ENCODE measurements around the gene TGM6.

TGM6 gene

DNA sequence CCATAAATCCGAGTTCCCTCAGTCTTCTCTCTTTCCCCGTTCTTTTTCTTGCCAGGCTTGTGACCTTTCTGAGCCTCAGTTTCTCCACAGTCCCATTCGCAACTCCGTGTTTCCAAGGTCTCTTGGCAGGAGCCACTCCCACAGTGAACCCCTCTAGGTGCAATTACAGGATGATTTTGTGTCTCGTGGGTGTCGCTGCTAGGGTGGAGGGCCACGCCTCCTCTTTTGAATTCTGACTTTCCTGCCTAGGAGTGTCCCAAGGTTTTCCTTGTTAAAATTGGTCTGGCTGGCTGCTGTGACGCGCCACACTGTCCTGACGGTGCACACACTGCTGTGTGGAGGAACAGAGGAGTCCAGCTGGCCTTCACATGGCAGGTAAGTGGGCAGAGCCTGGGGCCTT, at the start of gene TGM6:
TSS of gene TGM6 (plus strand) at position 301 of the 400 bp plus-strand sequence. CDS start at position 369, 68 bp downstream.
- in situ Hi-C loops (cut with HindIII; ENCODE audit: low sequenced_read_pairs): no loop called here

DNA sequence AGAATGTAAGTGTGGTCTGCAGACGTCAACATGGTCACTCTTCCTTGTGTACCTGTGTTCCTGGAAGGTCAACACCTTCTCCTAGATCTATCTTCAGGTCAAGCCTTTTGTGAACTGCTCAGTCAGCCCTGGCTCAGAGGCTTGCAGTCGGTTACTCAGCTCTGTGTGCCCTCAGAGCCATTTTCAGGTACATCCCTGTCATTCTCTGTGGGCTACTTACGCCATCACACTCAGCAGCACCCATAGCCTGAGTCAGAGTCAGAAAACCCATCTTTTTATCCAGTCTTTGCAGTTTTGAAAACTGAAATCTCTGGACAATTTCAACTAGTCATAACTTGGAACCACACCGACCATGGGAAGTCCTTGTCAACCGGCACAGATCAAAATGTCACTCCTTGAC, 49.6 kb upstream of the TGM6 start:
- in situ Hi-C loops (cut with HindIII; ENCODE audit: low sequenced_read_pairs): loop anchor here (10.0 kb wide), 1 partner anchor 356 kb away; no protein-coding TSS in a partner anchor

DNA sequence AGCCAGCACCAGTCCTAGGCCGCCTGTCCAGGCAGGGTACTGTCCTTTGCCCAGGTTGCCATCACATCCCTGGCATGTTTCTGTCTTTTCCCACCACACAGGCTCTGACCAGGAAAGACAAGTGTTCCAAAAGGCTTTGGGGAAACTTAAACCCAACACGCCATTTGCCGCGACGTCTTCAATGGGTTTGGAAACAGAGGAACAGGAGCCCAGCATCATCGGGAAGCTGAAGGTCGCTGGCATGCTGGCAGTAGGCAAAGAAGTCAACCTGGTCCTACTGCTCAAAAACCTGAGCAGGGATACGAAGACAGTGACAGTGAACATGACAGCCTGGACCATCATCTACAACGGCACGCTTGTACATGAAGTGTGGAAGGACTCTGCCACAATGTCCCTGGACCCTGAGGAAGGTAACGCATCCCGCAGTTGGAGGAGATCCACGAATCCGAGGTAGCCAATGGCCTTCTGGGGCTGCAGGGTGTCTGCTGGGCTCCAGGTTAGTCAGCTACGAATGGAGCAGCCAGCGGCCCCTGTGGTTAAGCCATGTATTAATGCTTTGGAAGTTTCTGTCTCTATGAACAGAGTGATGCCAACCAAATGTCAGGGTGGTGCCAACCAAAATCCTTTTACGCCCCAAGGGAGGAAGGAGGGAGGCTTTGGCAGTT, 48.7 kb upstream of the TGM6 start:
- in situ Hi-C loops (cut with HindIII; ENCODE audit: low sequenced_read_pairs): loop anchor here (10.0 kb wide), 1 partner anchor 357 kb away; no protein-coding TSS in a partner anchor

DNA sequence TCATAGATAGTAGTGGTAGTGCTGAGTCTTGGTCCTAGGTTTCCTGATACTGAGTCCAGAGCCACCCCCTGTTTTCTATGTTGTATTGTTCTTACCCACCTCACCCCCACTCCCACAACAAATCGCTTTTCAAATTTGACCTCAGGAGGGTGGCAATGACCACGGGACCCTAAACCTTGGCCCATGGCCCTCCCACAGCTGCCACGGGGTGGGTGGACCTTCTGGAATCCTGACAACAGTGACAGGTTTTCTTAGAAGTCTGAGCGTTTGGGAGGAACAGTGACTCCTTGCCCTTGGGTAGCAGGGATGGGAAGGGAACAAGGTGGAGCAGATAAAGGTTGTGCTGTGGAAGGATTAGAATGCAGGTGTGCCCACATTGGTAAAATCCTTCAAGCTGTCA, 48.0 kb upstream of the TGM6 start:
- in situ Hi-C loops (cut with HindIII; ENCODE audit: low sequenced_read_pairs): loop anchor here (10.0 kb wide), 1 partner anchor 358 kb away; no protein-coding TSS in a partner anchor

DNA sequence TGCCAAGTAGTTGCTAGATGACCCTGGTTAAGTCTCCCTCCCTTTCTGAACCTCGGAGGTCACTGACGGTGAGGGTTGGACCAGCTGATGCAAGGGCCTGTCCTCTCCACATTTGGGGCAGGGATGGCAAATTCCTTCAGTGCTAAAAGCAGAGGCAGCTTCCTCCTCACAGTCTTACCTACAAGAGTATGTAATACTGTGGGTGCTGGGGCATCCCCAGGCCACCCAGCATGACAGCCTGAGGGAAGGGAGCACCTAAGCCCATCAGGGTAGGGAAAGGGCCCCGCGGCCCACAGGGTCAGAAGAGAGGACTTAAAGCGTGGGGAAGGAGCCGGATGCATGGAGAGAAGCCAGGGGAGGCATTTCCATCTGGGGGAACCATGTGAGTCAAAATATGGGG, 46.9 kb upstream of the TGM6 start:
- in situ Hi-C loops (cut with HindIII; ENCODE audit: low sequenced_read_pairs): loop anchor here (10.0 kb wide), 1 partner anchor 359 kb away; no protein-coding TSS in a partner anchor

DNA sequence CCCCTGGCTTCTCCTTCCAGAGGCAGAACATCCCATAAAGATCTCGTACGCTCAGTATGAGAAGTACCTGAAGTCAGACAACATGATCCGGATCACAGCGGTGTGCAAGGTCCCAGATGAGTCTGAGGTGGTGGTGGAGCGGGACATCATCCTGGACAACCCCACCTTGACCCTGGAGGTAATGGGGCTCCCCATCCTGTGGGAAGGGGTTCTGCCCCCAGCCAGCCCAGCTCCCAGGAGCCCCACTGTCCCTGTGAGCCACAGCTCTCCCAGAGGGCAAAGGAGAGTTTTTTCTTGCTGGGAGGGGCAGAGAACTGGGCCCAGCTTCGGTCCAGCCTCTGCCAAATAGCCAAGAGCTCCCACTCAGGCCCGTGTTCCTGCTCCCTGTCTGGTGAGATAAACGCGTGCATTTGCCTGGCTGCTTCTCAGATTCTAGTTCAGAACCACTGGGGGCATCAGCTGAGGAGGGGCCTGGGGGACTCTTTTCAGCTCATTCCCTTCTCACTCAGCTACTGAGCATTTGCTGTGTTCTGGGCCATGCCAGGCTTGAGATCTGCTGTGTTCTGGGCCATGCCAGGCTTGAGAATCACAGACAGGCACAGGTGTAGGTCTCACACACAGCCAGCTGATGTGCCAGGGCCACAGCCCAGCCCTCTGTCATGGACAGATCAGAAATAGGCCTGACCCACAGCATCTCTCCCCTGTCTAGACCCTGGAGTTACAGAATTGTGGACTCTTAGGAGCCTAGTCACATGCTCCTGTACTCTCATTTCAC, 45.4 kb upstream of the TGM6 start:
- in situ Hi-C loops (cut with HindIII; ENCODE audit: low sequenced_read_pairs): loop anchor here (10.0 kb wide), 1 partner anchor 360 kb away; no protein-coding TSS in a partner anchor

DNA sequence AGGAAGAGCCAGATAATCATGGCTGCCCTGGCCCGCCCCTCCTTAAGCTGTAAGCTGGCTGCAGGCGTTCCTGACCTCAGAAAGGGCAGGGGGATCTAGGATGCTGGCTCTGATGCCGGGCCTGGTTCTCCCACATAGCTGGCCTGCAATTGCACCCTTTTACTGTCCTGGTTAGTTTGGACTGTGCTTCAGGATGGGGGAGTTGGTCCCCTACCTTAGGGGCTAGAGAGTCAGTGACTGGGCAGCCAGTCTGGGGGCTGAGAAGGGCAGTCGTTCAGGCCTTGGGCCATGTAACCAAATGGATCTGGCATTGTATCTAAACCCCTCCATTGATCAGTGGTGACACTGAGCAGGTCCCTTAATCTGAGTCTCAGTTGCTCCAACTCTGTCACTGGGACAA, 44.2 kb upstream of the TGM6 start:
- in situ Hi-C loops (cut with HindIII; ENCODE audit: low sequenced_read_pairs): loop anchor here (10.0 kb wide), 1 partner anchor 362 kb away; no protein-coding TSS in a partner anchor

DNA sequence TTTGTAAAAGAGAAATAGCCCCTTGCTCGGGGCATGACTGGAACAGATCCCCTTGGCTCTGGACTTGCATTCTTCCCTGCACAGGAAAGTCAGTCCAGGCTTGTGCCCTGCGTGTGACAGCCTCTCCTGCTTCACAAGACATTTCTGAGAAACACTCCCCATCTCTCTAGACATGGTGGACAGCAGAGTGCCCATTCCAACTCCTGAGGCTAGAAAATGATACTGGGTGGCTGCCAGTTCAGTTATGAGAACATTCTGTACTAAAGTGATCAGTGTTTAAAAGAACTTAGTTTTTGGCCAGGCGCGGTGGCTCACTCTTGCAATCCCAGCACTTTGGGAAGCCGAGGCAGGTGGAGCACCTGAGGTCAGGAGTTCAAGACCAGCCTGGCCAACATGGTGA, 43.6 kb upstream of the TGM6 start:
- in situ Hi-C loops (cut with HindIII; ENCODE audit: low sequenced_read_pairs): loop anchor here (10.0 kb wide), 1 partner anchor 362 kb away; no protein-coding TSS in a partner anchor

DNA sequence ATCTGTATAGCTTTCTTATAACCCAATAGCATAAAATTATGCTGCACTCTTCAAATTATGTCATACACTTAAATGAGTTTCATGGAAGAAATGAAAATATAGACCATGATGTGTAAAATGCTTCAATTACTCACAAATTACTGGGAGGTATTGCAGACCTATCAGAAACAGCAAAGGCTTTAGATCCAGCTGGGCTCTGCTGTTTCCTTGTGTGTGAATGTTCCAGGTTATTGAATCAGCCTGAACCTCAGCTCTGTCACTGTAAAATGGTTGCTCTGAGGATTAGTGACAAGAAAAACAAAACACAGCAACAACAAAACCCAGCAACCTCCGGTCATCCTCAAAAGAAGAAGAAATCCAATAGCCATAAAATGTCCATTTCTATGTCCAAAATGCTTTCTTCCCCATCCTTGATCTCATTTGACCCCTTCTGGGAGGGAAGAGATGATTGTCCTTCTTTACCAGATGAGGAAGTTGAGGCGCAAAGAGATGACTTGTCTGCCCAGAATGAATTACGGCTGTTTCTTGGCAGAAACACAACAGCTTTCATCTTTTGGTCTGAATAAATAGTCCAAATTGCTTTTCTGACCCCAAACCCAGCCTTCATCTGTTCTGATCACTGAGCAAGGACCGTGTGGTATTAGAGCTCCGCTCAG, 42.2 kb upstream of the TGM6 start:
- in situ Hi-C loops (cut with HindIII; ENCODE audit: low sequenced_read_pairs): loop anchor here (10.0 kb wide), 1 partner anchor 364 kb away; no protein-coding TSS in a partner anchor

DNA sequence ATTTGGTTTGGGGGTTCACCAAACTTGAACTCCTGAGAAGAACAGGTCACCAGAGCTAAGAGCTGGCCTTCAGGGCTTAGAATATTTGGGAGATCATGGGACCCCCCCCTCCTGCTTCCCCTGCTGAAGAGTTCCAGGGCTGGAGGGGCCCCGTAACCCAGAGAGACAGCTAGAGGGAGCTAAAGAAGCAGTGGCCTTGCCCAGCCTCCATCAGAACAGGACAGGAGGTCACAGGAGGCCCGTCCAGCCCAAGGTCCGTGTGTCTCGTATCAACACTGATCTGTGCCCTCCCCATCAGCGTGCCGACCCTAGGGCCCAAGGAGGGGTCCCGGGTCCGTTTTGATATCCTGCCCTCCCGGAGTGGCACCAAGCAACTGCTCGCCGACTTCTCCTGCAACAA, 40.6 kb upstream of the TGM6 start:
- in situ Hi-C loops (cut with HindIII; ENCODE audit: low sequenced_read_pairs): no loop called here

DNA sequence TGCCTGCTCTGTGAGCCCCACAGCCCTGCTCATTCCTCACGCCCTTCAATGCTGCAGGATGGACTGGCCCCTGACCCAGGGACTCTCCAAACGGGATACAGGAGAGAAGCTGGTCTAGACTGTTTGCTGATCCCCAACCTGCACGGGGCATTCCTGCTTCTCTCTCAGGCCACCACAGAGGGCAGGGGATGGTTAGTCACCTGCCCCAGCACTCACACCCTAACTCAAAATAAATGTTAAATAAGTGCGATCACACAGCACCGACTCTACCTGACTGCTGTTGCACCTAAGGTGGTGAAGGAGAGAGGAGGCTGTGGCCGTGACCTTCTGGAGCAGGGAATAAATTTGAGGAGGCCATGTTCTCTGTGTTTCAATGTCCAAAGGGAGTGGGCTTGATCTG, 39.9 kb upstream of the TGM6 start:
- in situ Hi-C loops (cut with HindIII; ENCODE audit: low sequenced_read_pairs): no loop called here

DNA sequence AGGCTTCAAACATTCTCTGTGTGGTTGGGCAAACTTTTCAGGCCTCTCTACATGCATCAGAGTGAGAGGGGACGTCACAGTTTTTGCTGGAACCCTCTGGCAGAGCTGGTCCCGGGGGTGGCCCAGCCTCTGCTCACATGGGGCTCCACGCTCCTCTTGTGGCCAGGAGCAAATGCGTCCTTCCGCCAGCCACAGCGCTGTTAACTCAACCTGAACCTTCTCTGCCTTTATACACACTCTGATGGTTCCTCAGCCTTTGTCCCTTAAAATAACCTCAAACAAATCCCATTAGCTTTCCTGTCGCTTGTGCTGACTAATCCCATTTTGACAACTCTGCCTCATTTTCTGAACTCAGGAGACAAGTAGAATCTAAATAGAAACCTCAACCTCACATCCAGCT, 39.4 kb upstream of the TGM6 start:
- in situ Hi-C loops (cut with HindIII; ENCODE audit: low sequenced_read_pairs): no loop called here

DNA sequence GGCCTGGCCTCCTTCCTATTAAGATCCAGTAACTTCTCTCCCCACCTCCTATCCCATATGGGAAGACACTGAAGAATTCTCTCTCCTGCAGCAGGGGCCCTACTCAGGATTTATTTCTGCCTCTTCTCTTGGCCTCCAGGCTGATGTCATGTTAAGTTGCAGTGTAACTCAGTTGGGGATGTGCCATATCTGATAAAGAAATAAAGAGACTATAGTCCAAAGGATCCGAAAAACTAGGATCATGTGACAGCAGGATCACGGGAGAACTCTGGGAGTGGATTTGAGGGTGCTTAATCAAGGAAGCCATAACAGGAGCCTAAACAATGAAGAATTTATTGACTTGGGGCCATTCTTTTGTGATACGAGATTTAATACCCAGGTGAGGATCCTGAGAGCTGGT, 38.5 kb upstream of the TGM6 start:
- in situ Hi-C loops (cut with HindIII; ENCODE audit: low sequenced_read_pairs): no loop called here

DNA sequence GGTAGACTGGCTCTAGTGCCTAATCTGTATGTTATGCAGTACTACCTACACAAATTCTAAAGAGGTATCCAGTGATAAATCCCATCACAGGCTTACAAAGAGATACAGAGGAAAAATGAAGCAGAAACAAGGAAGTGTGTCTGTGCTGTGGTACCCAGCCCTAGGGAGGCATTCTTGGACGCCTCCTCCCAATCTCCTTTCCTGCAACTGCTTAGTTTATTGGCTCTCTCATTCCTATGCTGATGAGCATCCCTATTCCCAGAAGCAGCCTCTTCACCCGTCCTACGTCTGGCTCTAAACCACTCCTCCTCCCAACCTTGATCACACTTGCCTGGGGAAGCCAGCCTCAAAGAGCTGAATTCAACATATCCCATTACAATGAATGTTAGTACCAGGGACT, 34.5 kb upstream of the TGM6 start:
- in situ Hi-C loops (cut with HindIII; ENCODE audit: low sequenced_read_pairs): no loop called here

DNA sequence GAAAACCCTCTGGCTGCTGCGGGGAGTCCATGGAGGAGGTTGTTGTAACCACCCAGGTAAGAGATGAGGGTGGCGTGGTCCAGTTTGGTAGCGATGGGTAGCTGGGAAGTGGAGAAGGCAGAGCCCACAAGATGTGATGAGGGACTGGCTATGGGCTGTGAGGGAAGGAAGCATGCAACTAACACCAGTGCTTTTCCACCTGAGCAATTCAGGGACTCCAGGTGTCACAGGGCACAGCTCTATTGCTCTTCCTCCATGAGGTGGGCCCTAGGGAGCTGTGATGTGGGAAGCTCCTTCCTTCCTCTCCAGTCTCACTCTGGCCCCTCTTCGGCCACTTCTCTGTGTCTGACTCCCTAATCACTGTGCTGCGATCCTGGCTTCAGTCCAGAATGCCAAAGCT, 32.4 kb upstream of the TGM6 start:
- in situ Hi-C loops (cut with HindIII; ENCODE audit: low sequenced_read_pairs): no loop called here

DNA sequence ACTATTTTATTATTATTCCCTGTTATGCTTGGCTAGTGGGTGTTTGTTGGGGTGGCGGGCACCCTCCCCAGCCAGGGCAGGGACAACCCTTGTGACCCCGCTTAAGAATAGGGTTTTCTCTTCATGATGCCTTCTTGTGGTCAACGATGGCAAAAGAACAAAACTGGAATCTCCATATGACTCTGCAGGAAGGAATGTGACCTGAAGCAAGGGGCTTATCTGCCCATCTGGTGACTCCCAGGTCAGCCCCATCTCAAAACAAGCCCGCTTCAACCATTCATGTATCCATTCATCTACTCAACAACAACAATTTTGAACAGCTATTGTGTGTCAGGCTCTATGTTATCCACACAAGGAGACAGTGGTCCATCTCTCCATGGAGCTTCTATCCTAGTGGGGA, 30.9 kb upstream of the TGM6 start:
- in situ Hi-C loops (cut with HindIII; ENCODE audit: low sequenced_read_pairs): no loop called here

DNA sequence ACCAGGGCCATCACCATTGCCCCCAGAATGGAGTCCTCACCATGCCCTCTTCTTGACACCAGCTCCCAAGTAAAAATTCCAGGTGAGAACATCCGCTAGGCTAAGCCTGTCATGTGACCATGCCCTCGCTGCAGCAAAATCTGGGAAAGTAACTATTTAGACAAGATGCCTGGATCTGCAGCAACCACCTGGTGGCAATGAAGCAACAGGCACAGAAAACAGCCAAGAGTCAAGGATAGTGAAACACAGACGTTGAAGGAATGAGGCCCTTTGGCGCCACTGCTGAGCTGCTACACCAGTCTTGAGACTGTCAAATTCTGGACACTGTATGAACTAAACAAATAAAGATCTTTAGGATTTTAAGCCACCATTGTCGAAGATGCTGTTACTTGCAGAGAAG, 30.1 kb upstream of the TGM6 start:
- in situ Hi-C loops (cut with HindIII; ENCODE audit: low sequenced_read_pairs): no loop called here

DNA sequence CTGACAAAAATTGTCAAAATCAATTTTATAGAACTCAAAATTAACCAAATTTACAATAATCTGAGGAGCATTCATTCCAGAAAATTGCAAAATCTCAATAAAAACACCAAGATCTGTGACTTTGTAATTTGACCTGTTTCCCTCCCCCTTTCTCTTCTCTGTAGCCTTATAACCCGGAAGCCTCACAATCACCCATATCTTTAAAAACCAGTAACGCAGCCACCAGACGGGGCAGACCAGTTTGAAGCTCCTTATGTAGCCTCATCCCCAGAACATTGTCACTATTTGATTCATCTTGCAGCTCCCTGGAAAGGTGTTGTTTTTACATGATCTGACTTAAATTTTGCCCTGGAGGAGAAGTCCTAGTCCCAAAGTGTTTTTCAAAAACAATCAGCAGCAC, 27.5 kb upstream of the TGM6 start:
- in situ Hi-C loops (cut with HindIII; ENCODE audit: low sequenced_read_pairs): no loop called here

DNA sequence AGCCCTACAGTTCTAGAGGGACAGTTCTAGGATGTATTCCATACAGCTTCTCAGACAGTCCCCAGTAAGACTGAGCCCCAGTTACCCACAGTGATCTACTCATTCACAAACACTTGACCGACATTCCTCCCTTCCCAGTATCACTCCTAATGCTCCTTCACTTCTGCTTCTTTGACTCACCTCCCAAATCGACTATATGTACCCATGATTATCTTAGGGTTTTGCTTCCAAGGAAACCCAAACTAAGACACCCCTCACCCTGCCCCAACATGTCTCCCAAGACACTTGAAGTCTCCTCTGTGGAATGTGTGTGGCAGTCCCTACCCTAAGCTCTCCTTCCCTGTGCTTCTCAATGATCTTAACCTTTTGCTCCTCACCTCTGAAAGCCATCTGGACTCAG, 23.6 kb upstream of the TGM6 start:
- in situ Hi-C loops (cut with HindIII; ENCODE audit: low sequenced_read_pairs): no loop called here

DNA sequence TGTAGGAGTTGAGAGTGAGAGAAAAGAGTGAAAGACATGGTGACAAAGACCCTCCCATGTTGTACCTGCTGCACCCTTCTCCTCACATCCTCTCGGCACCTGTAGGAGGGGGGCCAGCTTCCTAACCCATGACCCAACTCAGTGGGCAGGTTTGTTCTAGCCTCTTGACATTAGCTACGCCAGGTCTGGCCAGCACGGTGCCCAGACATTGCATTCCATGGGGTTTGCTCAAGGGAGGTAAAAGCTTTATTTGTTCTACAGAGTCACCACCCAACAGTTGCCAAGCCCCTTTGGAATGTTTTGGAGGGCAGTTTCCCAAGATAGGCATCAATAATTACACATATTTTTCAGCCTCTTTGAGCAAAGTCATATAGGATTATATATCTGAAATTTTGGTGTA, 22.7 kb upstream of the TGM6 start:
- in situ Hi-C loops (cut with HindIII; ENCODE audit: low sequenced_read_pairs): no loop called here

DNA sequence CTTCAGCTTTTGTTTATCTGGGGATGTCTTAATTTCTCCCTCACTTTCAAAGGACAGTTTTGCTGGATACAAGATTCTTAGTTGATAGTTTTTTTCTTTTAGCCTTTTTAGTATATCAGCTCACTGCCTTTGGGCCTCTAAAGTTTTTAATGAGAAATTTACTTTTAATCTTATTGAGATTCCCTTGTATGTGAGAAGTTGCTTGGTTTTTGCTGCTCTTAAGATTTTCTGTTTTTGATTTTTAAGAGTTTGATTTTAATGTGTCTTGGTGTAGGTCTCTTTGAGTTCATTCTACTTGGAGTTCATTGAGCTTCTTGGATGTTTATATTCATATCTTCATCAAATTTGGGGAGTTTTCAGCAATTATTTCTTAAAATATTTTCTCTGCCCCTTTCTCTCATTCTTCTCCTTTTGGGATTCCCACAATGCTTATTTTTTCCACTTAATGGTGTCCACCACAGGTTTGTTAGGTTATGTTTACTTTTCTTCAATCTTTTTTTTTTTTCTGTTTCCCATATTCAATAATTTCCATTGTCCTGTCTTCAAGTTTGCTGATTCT, 19.6 kb upstream of the TGM6 start:
- in situ Hi-C loops (cut with HindIII; ENCODE audit: low sequenced_read_pairs): no loop called here
